Naive thymus-derived CD4-positive, alpha-beta T cell (primary cell): Measurements from ENCODE around the gene ARL4C. TPM values are rescaled to one million over a fixed set of nuclear protein-coding genes. Genes with fewer than 3 reads are reported as not detected.
A peak's percentile ranks its signal among the peaks of the same experiment; 100 is the strongest.

Experiments
- ATAC-seq: fragments of 150-1000 bp; cut with Tn5 transposase; 2 replicates; pipeline ENCODE4 v1.10.0; 2021; ENCODE audit warnings: mild to moderate bottlenecking, moderate library complexity
- CTCF ChIA-PET: fragments of 350-600 bp; sonication (Branson Sonifier 250); formaldehyde crosslinking; loops from one replicate; lab custom pipeline; 2021; ENCODE audit warnings: antibody characterized with exemption; lab: Charles Lee
- POLR2A ChIA-PET: fragments of 350-600 bp; sonication (Branson Sonifier 250); formaldehyde crosslinking; loops from one replicate; lab custom pipeline; 2021; ENCODE audit warnings: antibody characterized with exemption, inconsistent platforms; lab: Charles Lee
- DNase-seq, 9 donors: peaks; one replicate each; pipeline versions ENCODE4 v3.0.0 to v3.0.0-alpha.2; 2020 to 2022; ENCODE audit warnings: mixed read lengths in 1 of 9
- H3K27ac ChIP-seq: one replicate; pipeline ENCODE4 v1.7.0; 2013; ENCODE audit warnings: mild to moderate bottlenecking, low read depth, low read length, moderate library complexity
- H3K27me3 ChIP-seq, 2 donors: one replicate each; pipeline ENCODE4 v1.7.0; 2013; ENCODE audit warnings: low read length in 2 of 2, mild to moderate bottlenecking in 2 of 2, moderate library complexity in 2 of 2; ENCODE audit not compliant: control insufficient read depth in 2 of 2, insufficient read depth in 2 of 2
- H3K36me3 ChIP-seq, 3 experiments: 1 replicate in 2 of 3; 2 replicates in 1 of 3; pipeline ENCODE4 v1.7.0; 2013; ENCODE audit warnings: low read length in 3 of 3, mild to moderate bottlenecking in 3 of 3, moderate library complexity in 1 of 3; ENCODE audit not compliant: insufficient read depth in 3 of 3, control insufficient read depth in 2 of 3
- H3K4me1 ChIP-seq, 2 donors: one replicate each; pipeline ENCODE4 v1.7.0; 2013; ENCODE audit warnings: low read length in 2 of 2, mild to moderate bottlenecking in 2 of 2, moderate library complexity in 1 of 2; ENCODE audit not compliant: control insufficient read depth in 2 of 2, insufficient read depth in 2 of 2
- H3K4me3 ChIP-seq: 2 replicates; pipeline ENCODE4 v1.7.0; 2013; ENCODE audit warnings: mild to moderate bottlenecking, low read length
- H3K9me3 ChIP-seq, 3 experiments: 1 replicate in 2 of 3; 2 replicates in 1 of 3; pipeline ENCODE4 v1.7.0; 2013; ENCODE audit warnings: low read length in 3 of 3; ENCODE audit not compliant: control insufficient read depth in 2 of 3
- H3K27ac Mint-ChIP-seq, 9 donors: one replicate each; pipeline ENCODE4 v1.8.0; 2020 to 2022; ENCODE audit warnings: mixed read lengths in 9 of 9, mild to moderate bottlenecking in 8 of 9, moderate library complexity in 5 of 9, inconsistent platforms in 2 of 9
- H3K27me3 Mint-ChIP-seq, 5 donors: one replicate each; pipeline ENCODE4 v1.8.0; 2021 to 2022; ENCODE audit warnings: mixed read lengths in 5 of 5, mild to moderate bottlenecking in 1 of 5
- H3K36me3 Mint-ChIP-seq, 5 donors: one replicate each; pipeline ENCODE4 v1.8.0; 2020 to 2022; ENCODE audit warnings: mixed read lengths in 5 of 5, mild to moderate bottlenecking in 3 of 5, inconsistent platforms in 1 of 5
- H3K4me1 Mint-ChIP-seq, 7 donors: one replicate each; pipeline ENCODE4 v1.8.0; 2020 to 2022; ENCODE audit warnings: mixed read lengths in 7 of 7, mild to moderate bottlenecking in 3 of 7, inconsistent platforms in 1 of 7
- H3K4me3 Mint-ChIP-seq, 10 donors: one replicate each; pipeline ENCODE4 v1.8.0; 2020 to 2022; ENCODE audit warnings: mild to moderate bottlenecking in 10 of 10, mixed read lengths in 10 of 10, moderate library complexity in 6 of 10, inconsistent platforms in 2 of 10
- H3K9me3 Mint-ChIP-seq, 11 donors: one replicate each; pipeline ENCODE4 v1.8.0; 2020 to 2022; ENCODE audit warnings: mixed read lengths in 11 of 11, mild to moderate bottlenecking in 4 of 11, inconsistent platforms in 1 of 11, moderate library complexity in 1 of 11
- intact Hi-C, 2 donors: fragments of 100-400 bp; cut with micrococcal nuclease; formaldehyde crosslinking; loops; one replicate each; pipeline ENCODE4 v1.15.1; 2023
- polyA plus RNA-seq, 2 donors: library from polyadenylated mRNA; unstranded; fragments of 300-500 nt; fragmentation: Illumina TruSeq; gene quantifications; one replicate each; pipeline ENCODE4 v1.2.3, GENCODE V29; 2021
- total RNA-seq, 6 experiments: library from RNA in 5 of 6; stranded (reverse) in 5 of 6; gene quantifications; 1 replicate in 5 of 6; 2 replicates in 1 of 6; pipeline ENCODE4 v1.2.3 and lab custom pipeline; 2021 to 2026

Gene ARL4C
- total and polyA plus RNA-seq, 7 experiments from 2014 or later: 90.6 to 329 (median 202) TPM

GRCh38 chr2:234444893-234445292 is 52.0 kb downstream of the ARL4C start:
- H3K9me3 Mint-ChIP-seq: peaks cover 0 to 17% (median 2%) of the 10 kb centered on the region in 11 donors
- ChIA-PET CTCF (interaction anchor here (0.6 to 1.5 kb wide), 4 partner anchors 19 to 52 kb away, joined by 3 read pairs; partner anchors contain the start of gene ARL4C), POLR2A (interaction anchor here (1.4 to 27.5 kb wide), 8 partner anchors 9 to 155 kb away, joined by 3 to 643 read pairs (median 212); partner anchors contain the start of gene ARL4C)
- no peaks in the 10 kb centered on the region for H3K9me3 ChIP-seq
- peak overlapping the region; percentile 64 to 90 (median 79) for H3K4me3 Mint-ChIP-seq
- intact Hi-C loops: loop anchor here (1.0 to 5.0 kb wide), 2 partner anchors 72 to 308 kb away; no protein-coding TSS in a partner anchor
- no peaks in the 10 kb centered on the region for H3K27me3 Mint-ChIP-seq
- ATAC-seq (peak; percentile 30), DNase-seq (peak in 6 of 9 donors; percentile 34 to 67 (median 50))
- no peaks in the 10 kb centered on the region for H3K27me3 ChIP-seq
- no peaks in the 10 kb centered on the region for H3K36me3 ChIP-seq
- peaks cover 63 to 97% (median 84%) of the 10 kb centered on the region in 7 donors for H3K4me1 Mint-ChIP-seq
- H3K27ac Mint-ChIP-seq: peak overlapping the region; percentile 95 to 100 (median 98)
- peak overlapping the region; percentile 96 for H3K27ac ChIP-seq
- H3K4me1 ChIP-seq: peaks cover 46 to 92% of the 10 kb centered on the region in 2 donors
- H3K4me3 ChIP-seq: peak overlapping the region; percentile 34
- peaks cover 0 to 72% (median 23%) of the 10 kb centered on the region in 5 donors for H3K36me3 Mint-ChIP-seq

GRCh38 chr2:234444242-234444730 is 52.6 kb downstream of the ARL4C start:
- CTCF ChIA-PET: interaction anchor here (0.8 to 1.5 kb wide), 5 partner anchors 12 to 52 kb away, joined by 3 read pairs; partner anchors contain the start of gene ARL4C
- peaks cover 0 to 17% (median 2%) of the 10 kb centered on the region in 11 donors for H3K9me3 Mint-ChIP-seq
- peak overlapping the region; percentile 34 for H3K4me3 ChIP-seq
- peak overlapping the region; percentile 17 to 90 (median 76) for H3K4me3 Mint-ChIP-seq
- H3K4me1 ChIP-seq: peaks cover 46 to 91% of the 10 kb centered on the region in 2 donors
- intact Hi-C loops: loop anchor here in 1 of 2 donors (1.0 kb wide), 1 partner anchor 71 kb away; no protein-coding TSS in a partner anchor
- DNase-seq: peak in 3 of 9 donors; percentile 59 to 75 (median 61)
- H3K27me3 ChIP-seq: no peaks in the 10 kb centered on the region
- H3K27ac Mint-ChIP-seq: peak overlapping the region; percentile 95 to 100 (median 98)
- peaks cover 67 to 97% (median 88%) of the 10 kb centered on the region in 7 donors for H3K4me1 Mint-ChIP-seq
- ATAC-seq: no peak
- no peaks in the 10 kb centered on the region for H3K27me3 Mint-ChIP-seq
- H3K27ac ChIP-seq: peak overlapping the region; percentile 96
- peaks cover 0 to 71% (median 20%) of the 10 kb centered on the region in 5 donors for H3K36me3 Mint-ChIP-seq
- no peaks in the 10 kb centered on the region for H3K36me3 ChIP-seq
- POLR2A ChIA-PET: interaction anchor here (1.4 to 27.5 kb wide), 8 partner anchors 8 to 155 kb away, joined by 3 to 643 read pairs (median 212); partner anchors contain the start of gene ARL4C
- no peaks in the 10 kb centered on the region for H3K9me3 ChIP-seq
